A549 (cell line): Measurements from ENCODE around the gene SORBS1.

Source experiments
- CEBPB ChIP-seq, 2 experiments: fragments of >200 bp in 1 of 2; sonication (Bioruptor Twin) in 1 of 2; formaldehyde crosslinking in 1 of 2; IDR thresholded peaks; 2 replicates each; pipeline ENCODE4 v1.6.1; 2012 to 2016
- KDM1A ChIP-seq: fragments of 200-600 bp; sonication (generic); IDR thresholded peaks from 2 replicates; pipeline ENCODE4 v1.6.1; 2016; ENCODE audit warnings: low read depth, mild to moderate bottlenecking
- NPAS2 ChIP-seq: fragments of 250-450 bp; sonication (Bioruptor Pico); IDR thresholded peaks from 2 replicates; pipeline ENCODE4 v1.8.0; 2022; ENCODE audit warnings: mild to moderate bottlenecking, moderate library complexity, borderline replicate concordance
- NR3C1 ChIP-seq: fragments of >200 bp; sonication (Bioruptor Twin); formaldehyde crosslinking; IDR thresholded peaks from 3 replicates; pipeline ENCODE4 v1.6.1; 2017
- POLR2A ChIP-seq: IDR thresholded peaks from 2 replicates; pipeline ENCODE4 v1.6.1; 2012; ENCODE audit warnings: mild to moderate bottlenecking, low read length
- REST ChIP-seq: fragments of 200-600 bp; sonication (generic); IDR thresholded peaks from 2 replicates; pipeline ENCODE4 v1.6.1; 2016; ENCODE audit warnings: antibody characterized with exemption, mild to moderate bottlenecking, moderate library complexity
- TF ChIP-seq, protein P1 (sequence below): fragments of >200 bp; sonication (Bioruptor Twin); formaldehyde crosslinking; IDR thresholded peaks from 3 replicates; pipeline ENCODE4 v1.5.1; 2016
- TF ChIP-seq, protein P2 (sequence below): IDR thresholded peaks from 2 replicates; pipeline ENCODE4 v1.6.1; 2012

DNA sequence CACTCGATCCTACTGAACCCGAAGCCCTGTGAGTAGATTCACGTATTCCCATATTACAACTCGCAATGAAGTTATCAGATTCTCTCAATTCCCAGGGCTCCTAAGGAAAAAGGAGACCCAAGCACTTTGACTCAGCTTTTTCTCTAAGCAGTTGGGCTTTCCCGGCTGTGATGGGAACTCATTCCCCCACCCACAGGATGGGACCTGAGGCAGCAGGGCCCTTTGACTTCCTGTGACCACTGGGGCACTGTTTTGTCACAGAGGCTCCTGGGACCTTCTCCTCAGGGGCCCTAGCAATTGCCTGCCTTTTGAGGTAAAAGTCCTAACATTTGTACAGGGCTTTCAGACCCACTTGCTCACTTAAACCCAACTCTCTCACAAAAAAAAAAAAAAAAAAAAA, 147.6 kb downstream of the SORBS1 start:
- TF ChIP-seq, protein P1, sequence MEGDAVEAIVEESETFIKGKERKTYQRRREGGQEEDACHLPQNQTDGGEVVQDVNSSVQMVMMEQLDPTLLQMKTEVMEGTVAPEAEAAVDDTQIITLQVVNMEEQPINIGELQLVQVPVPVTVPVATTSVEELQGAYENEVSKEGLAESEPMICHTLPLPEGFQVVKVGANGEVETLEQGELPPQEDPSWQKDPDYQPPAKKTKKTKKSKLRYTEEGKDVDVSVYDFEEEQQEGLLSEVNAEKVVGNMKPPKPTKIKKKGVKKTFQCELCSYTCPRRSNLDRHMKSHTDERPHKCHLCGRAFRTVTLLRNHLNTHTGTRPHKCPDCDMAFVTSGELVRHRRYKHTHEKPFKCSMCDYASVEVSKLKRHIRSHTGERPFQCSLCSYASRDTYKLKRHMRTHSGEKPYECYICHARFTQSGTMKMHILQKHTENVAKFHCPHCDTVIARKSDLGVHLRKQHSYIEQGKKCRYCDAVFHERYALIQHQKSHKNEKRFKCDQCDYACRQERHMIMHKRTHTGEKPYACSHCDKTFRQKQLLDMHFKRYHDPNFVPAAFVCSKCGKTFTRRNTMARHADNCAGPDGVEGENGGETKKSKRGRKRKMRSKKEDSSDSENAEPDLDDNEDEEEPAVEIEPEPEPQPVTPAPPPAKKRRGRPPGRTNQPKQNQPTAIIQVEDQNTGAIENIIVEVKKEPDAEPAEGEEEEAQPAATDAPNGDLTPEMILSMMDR, result no peak
- no peak for TF ChIP-seq NR3C1
- TF ChIP-seq POLR2A, result no peak
- no peak for TF ChIP-seq REST
- no peak for TF ChIP-seq CEBPB (IDR thresholded peaks at IDR 0.05)
- TF ChIP-seq KDM1A, result no peak
- TF ChIP-seq, protein P2, sequence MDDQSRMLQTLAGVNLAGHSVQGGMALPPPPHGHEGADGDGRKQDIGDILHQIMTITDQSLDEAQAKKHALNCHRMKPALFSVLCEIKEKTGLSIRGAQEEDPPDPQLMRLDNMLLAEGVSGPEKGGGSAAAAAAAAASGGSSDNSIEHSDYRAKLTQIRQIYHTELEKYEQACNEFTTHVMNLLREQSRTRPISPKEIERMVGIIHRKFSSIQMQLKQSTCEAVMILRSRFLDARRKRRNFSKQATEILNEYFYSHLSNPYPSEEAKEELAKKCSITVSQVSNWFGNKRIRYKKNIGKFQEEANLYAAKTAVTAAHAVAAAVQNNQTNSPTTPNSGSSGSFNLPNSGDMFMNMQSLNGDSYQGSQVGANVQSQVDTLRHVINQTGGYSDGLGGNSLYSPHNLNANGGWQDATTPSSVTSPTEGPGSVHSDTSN, result no peak
- TF ChIP-seq NPAS2 (CRISPR knock-in tag), result no peak
